Measurements from ENCODE around the gene ARPC5L. TPM values are rescaled to one million over a fixed set of nuclear protein-coding genes. Genes with fewer than 3 reads are reported as not detected.

ARPC5L gene
- total and polyA plus RNA-seq, 3 donors from 2014 or later, result 64.7 to 111 (median 75.4) TPM

DNA sequence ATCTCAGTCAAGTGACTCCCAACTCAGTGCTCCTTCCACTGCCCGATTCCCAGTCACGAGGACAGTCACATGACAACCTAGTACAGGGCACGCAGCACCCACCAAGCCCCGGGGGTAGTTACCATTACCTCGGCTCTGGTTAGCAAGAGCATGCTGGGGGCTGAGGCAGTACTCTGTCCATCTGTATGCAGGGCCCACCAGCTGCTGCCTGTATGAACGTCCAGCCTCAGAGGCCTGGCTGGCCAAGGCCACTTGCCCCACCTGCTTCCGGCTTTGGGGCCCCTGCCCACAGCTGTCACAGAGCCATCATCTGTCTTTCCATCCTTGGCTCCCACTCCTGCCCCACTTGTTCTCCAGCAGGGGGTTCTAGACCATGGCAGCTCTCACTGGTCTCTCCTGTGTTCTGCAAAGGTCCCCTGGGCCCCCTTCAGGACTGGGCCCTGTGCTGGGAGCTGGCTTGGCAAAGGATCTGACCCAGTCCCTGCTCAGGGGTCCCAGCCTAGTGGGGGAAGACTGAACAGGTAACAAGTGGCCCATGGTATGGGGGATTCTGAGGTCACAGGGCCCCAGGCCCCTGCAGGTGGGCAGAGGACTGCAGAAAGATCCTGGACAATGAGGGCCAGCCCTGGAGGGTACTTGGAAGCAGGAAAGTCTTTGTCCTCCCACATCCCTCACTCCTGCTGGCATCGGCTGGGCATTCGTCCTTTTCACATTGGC is 3.4 kb upstream of the ARPC5L start:
- Histone ChIP-seq H3K4me1 (peaks cover 14% of the 10 kb centered on the region), H3K4me3 (no peak overlapping the region), H3K9me3 (no peaks in the 10 kb centered on the region), H3K27me3 (no peaks in the 10 kb centered on the region), H3K36me3 (ENCODE audit: low read depth, missing control alignments) (no peaks in the 10 kb centered on the region), H3K27ac (no peak overlapping the region)
- WGBS, 2 donors, result 62 to 67% methylated on average over 6 to 9 of the region's 9 CpGs
- no peak for TF ChIP-seq POLR2A (IDR thresholded peaks at IDR 0.05)
- TF ChIP-seq, protein P1, sequence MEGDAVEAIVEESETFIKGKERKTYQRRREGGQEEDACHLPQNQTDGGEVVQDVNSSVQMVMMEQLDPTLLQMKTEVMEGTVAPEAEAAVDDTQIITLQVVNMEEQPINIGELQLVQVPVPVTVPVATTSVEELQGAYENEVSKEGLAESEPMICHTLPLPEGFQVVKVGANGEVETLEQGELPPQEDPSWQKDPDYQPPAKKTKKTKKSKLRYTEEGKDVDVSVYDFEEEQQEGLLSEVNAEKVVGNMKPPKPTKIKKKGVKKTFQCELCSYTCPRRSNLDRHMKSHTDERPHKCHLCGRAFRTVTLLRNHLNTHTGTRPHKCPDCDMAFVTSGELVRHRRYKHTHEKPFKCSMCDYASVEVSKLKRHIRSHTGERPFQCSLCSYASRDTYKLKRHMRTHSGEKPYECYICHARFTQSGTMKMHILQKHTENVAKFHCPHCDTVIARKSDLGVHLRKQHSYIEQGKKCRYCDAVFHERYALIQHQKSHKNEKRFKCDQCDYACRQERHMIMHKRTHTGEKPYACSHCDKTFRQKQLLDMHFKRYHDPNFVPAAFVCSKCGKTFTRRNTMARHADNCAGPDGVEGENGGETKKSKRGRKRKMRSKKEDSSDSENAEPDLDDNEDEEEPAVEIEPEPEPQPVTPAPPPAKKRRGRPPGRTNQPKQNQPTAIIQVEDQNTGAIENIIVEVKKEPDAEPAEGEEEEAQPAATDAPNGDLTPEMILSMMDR (IDR thresholded peaks at IDR 0.05), result no peak
- intact Hi-C loops (cut with DNase I; ENCODE audit: low total_unique reads), result no loop called here
- no peak for DNase-seq

DNA sequence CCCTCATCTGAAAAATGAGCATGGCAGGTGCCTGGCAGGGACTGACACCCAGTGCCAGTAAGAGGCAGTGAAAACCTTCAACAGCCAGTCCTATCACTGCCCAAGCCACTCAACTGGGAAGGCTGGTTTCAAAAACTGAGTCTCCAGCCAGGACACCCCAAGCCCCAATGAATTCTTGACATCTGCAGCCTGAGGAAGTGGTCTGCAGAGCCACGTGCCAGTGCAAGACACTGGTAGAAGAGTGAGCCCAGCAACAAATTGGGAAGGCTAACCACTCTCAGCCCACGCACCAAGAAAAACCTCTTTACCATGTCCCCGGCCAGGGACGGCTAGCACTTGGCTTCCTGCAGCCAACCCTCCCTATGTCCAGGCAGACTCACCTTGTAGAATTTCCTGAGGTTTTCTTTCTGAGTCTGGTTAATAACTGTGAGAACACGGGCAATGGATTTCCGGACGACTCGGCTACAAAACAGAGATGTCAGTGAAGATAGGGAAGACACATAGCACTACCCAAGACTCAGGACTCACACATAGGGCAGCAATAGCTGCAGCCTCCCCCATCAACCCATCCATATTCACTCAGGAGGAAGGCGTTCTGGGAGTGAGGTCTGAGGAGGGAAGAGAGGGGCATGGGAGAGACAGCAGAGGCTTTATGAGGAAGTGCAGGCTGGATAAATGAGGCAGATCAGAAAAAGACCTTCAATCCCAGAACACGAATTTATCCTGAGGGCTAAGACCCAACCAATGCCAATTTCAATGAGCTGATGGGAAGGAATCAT is 1.9 kb upstream of the ARPC5L start:
- WGBS, 2 donors, result 35 to 44% methylated on average over 8 to 10 of the region's 10 CpGs
- Histone ChIP-seq H3K4me3 (no peak overlapping the region), H3K4me1 (peaks cover 14% of the 10 kb centered on the region), H3K9me3 (no peaks in the 10 kb centered on the region), H3K27me3 (no peaks in the 10 kb centered on the region), H3K36me3 (ENCODE audit: low read depth, missing control alignments) (no peaks in the 10 kb centered on the region), H3K27ac (no peak overlapping the region)
- intact Hi-C loops (cut with DNase I; ENCODE audit: low total_unique reads), result loop anchor here (10.0 kb wide), 1 partner anchor 385 kb away; the partner anchor contains the start of gene HSPA5
- no peak for DNase-seq
- TF ChIP-seq, protein P1 (IDR thresholded peaks at IDR 0.05), result no peak
- no peak for TF ChIP-seq POLR2A (IDR thresholded peaks at IDR 0.05)

DNA sequence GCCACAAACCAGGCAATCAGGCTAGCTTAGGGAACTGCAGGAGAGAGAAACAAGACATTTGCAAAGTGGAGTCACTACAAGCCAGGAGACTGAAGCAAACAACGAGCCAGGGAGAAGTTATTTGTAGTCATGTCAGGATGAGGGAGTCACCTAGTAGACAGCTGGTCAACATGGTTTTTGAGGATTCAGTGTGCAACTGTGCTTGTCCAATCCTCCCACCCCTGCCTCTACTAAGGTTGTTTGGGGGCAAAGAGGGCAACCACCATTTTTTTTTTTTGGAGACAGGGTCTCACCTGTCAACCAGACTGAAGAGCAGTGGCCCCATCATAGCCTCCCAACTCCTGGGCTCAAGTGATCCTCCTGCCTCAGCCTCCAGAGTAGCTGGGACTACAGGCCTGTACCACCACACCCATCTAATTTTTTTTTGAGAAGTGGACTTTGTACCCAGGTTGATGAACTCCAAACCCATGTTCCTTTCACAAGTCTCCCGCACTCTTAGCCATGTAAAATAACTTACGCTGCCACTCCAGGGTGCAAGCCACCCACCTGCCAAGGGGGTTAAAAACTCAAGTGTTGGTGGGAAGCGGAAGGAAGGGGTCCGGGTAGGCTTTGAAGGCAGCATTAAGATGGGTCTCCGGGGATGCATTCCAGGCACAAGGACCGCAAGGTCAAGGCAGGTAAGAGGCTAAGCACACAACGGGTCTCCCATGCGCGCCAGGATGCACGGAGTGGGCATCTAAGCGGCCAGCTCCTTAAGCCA is 1.2 kb upstream of the ARPC5L start:
- H3K27me3 ChIP-seq, result no peaks in the 10 kb centered on the region
- 12 to 15% methylated on average over 10 to 12 of the region's 12 CpGs for WGBS, 2 donors
- peak overlapping the region; percentile 78 to 89 for H3K4me3 ChIP-seq
- no peak overlapping the region for H3K27ac ChIP-seq
- no peaks in the 10 kb centered on the region for H3K9me3 ChIP-seq
- no peaks in the 10 kb centered on the region for H3K36me3 ChIP-seq (ENCODE audit: low read depth, missing control alignments)
- DNase-seq, result no peak
- TF ChIP-seq POLR2A (IDR thresholded peaks at IDR 0.05), result no peak
- TF ChIP-seq, protein P1 (IDR thresholded peaks at IDR 0.05), result no peak
- intact Hi-C loops (cut with DNase I; ENCODE audit: low total_unique reads), result loop anchor here (10.0 kb wide), 1 partner anchor 384 kb away; the partner anchor contains the start of gene HSPA5
- H3K4me1 ChIP-seq, result peaks cover 14% of the 10 kb centered on the region

DNA sequence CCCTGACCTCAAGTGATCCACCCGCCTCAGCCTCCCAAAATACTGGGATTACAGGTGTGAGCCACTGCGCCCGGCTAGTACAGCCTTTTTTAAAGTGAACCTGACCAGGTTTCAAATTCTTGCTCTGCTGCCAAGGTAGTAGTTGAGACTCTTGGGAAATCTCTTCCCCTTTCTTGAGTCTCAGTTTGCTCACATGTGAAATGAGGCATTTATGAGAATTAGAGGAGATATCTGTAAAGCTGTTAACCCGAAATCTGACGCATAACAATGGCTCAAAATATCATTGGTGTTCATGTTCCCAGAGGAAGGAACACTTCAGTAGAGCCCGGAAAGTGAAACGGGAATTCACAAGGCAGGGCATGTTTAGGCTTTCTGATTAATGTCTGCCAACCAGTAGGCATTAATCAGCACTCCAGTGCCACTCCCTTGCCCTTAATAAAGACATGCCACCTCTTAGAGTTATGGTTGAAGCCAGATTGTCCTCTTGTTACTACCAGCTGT is 1.5 kb downstream of the ARPC5L start:
- WGBS, 2 donors, result 49 to 72% methylated on average over 7 of the region's 7 CpGs

More for the DNA sequence above, 1.5 kb downstream of the ARPC5L start:
- H3K27me3 ChIP-seq, result no peaks in the 10 kb centered on the region
- intact Hi-C loops (cut with DNase I; ENCODE audit: low total_unique reads), result loop anchor here (10.0 kb wide), 1 partner anchor 381 kb away; the partner anchor contains the start of gene HSPA5
- TF ChIP-seq, protein P1 (IDR thresholded peaks at IDR 0.05), result no peak
- no peak for DNase-seq
- H3K36me3 ChIP-seq (ENCODE audit: low read depth, missing control alignments), result no peaks in the 10 kb centered on the region
- peaks cover 14% of the 10 kb centered on the region for H3K4me1 ChIP-seq
- H3K27ac ChIP-seq, result peak overlapping the region in 1 of 2 donors; percentile 19
- H3K9me3 ChIP-seq, result no peaks in the 10 kb centered on the region
- no peak overlapping the region for H3K4me3 ChIP-seq

Data from testis (tissue), 3 donors.